Stimulated activated CD8-positive, alpha-beta memory T cell treated with anti-CD3 and anti-CD28 coated beads, Interleukin-15, amount 100 ng/mL, for 24 hours (primary cell): ENCODE data around the gene PROX1.

Experiments
- DNase-seq: peaks from one replicate; pipeline ENCODE4 v3.0.0-alpha.2; 2020; ENCODE audit warnings: low read depth

PROX1 gene

GRCh38 chr1:213979751-213980586 lies 7.8 kb upstream of the PROX1 start:
- DNase-seq, result no peak

GRCh38 chr1:213980906-213981305 lies 6.9 kb upstream of the PROX1 start:
- no peak for DNase-seq

- DNase-seq, result no peak
These were observed 5.5 kb upstream of the PROX1 start for GRCh38 chr1:213982289-213982671.

GRCh38 chr1:213982672-213983492 lies 4.9 kb upstream of the PROX1 start:
- DNase-seq, result no peak

- no peak for DNase-seq
These were observed 4.0 kb upstream of the PROX1 start for GRCh38 chr1:213983493-213984386.

- DNase-seq, result no peak
These were observed 3.2 kb upstream of the PROX1 start for GRCh38 chr1:213984387-213985208.

GRCh38 chr1:213985209-213986019 lies 2.4 kb upstream of the PROX1 start:
- DNase-seq, result no peak

- no peak for DNase-seq
These were observed 1.5 kb upstream of the PROX1 start for GRCh38 chr1:213986020-213986924.

- DNase-seq, result no peak
These were observed 885 bp upstream of the PROX1 start for GRCh38 chr1:213986925-213987250.

- no peak for DNase-seq
These were observed 299 bp upstream of the PROX1 start for GRCh38 chr1:213987422-213987926.

- no peak for DNase-seq
These were observed 781 bp downstream of the PROX1 start for GRCh38 chr1:213988507-213989001.

- no peak for DNase-seq
These were observed 1.5 kb downstream of the PROX1 start for GRCh38 chr1:213989002-213989855.

GRCh38 chr1:213993929-213994328 lies 6.2 kb downstream of the PROX1 start:
- DNase-seq, result no peak

- no peak for DNase-seq
These were observed 7.1 kb downstream of the PROX1 start for GRCh38 chr1:213994888-213995287.

- no peak for DNase-seq
These were observed 7.8 kb downstream of the PROX1 start for GRCh38 chr1:213995603-213996002.

- no peak for DNase-seq
These were observed 8.7 kb downstream of the PROX1 start for GRCh38 chr1:213996320-213997037.

GRCh38 chr1:213997038-213997771 lies 9.4 kb downstream of the PROX1 start:
- DNase-seq, result no peak
